ENCODE results near the gene PIGN.

The PIGN gene

GRCh38 chr18:62186774-62187542 is at the start of gene PIGN, which contains the start of gene RELCH:
Gene PIGN (minus strand): TSS chr18:62187056. CDS start chr18:62161353, 25,703 bp downstream.
Gene RELCH (plus strand): TSS chr18:62187255. CDS start chr18:62187506, 251 bp downstream.
- peak; percentile 92 for DNase-seq

GRCh38 chr18:62236252-62236651 is 49.4 kb upstream of the PIGN start:
- no peak for DNase-seq

GRCh38 chr18:62226047-62226446 is 39.2 kb upstream of the PIGN start:
- no peak for DNase-seq

GRCh38 chr18:62224229-62224628 is 37.4 kb upstream of the PIGN start:
- DNase-seq, result no peak

GRCh38 chr18:62214790-62215189 is 27.9 kb upstream of the PIGN start:
- no peak for DNase-seq

GRCh38 chr18:62211325-62211828 is 24.5 kb upstream of the PIGN start:
- DNase-seq, result no peak

GRCh38 chr18:62210138-62210537 is 23.3 kb upstream of the PIGN start:
- DNase-seq, result no peak

GRCh38 chr18:62209046-62209445 is 22.2 kb upstream of the PIGN start:
- DNase-seq, result no peak

- no peak for DNase-seq
Measured at GRCh38 chr18:62206593-62206992, 19.7 kb upstream of the PIGN start.

GRCh38 chr18:62205824-62206223 is 19.0 kb upstream of the PIGN start:
- no peak for DNase-seq

GRCh38 chr18:62201870-62202269 is 15.0 kb upstream of the PIGN start:
- DNase-seq, result no peak

- DNase-seq, result no peak
Measured at GRCh38 chr18:62200121-62200914, 13.5 kb upstream of the PIGN start.

GRCh38 chr18:62199629-62200028 is 12.8 kb upstream of the PIGN start:
- no peak for DNase-seq

- DNase-seq, result no peak
Measured at GRCh38 chr18:62198259-62198658, 11.4 kb upstream of the PIGN start.

- DNase-seq, result no peak
Measured at GRCh38 chr18:62196980-62197379, 10.1 kb upstream of the PIGN start.

GRCh38 chr18:62196079-62196478 is 9.2 kb upstream of the PIGN start:
- DNase-seq, result no peak

- no peak for DNase-seq
Measured at GRCh38 chr18:62189208-62189607, 2.4 kb upstream of the PIGN start.

GRCh38 chr18:62187543-62188510 is 971 bp upstream of the PIGN start:
- DNase-seq, result no peak

GRCh38 chr18:62186499-62186773 is 420 bp downstream of the PIGN start:
- DNase-seq, result peak; percentile 18

GRCh38 chr18:62183578-62184195 is 3.2 kb downstream of the PIGN start:
- DNase-seq, result peak; percentile 11

GRCh38 chr18:62182220-62182619 is 4.6 kb downstream of the PIGN start:
- no peak for DNase-seq

GRCh38 chr18:62179213-62179612 is 7.6 kb downstream of the PIGN start:
- DNase-seq, result no peak

All from NCI-H2029 (cell line).